Cardiac muscle cell (in vitro differentiated cells and primary cell): ENCODE data around the gene ZNF415. TPM values are rescaled to one million over a fixed set of nuclear protein-coding genes. Genes with fewer than 3 reads are reported as not detected.
"Not testable (repeated sequence)": the region's sequence is repeated elsewhere in the genome, so short reads cannot be mapped to it uniquely, and the experiment has no call there.

Source experiments
- DNase-seq, 2 donors: peaks; one replicate each; pipeline versions ENCODE4 v3.0.0 to v3.0.0-alpha.2; 2010 to 2017; ENCODE audit warnings: low read depth in 1 of 2, low spot score in 1 of 2
- H3K27ac ChIP-seq: fragments of 200-600 bp; sonication (generic); 2 replicates; pipeline ENCODE4 v1.5.1; 2016
- H3K27me3 ChIP-seq: fragments of 200-600 bp; sonication (generic); 2 replicates; pipeline ENCODE4 v1.6.0; 2016; ENCODE audit warnings: control low read depth
- H3K36me3 ChIP-seq: fragments of 200-600 bp; sonication (generic); 2 replicates; pipeline ENCODE4 v1.5.1; 2016; ENCODE audit warnings: control low read depth
- H3K4me1 ChIP-seq: fragments of 200-600 bp; sonication (generic); 2 replicates; pipeline ENCODE4 v1.8.1; 2017; ENCODE audit warnings: low read depth, mild to moderate bottlenecking, mixed run types
- H3K4me3 ChIP-seq: fragments of 200-600 bp; sonication (generic); 2 replicates; pipeline ENCODE4 v1.5.1; 2016; ENCODE audit warnings: mild to moderate bottlenecking
- H3K9me3 ChIP-seq: fragments of 200-600 bp; sonication (generic); 2 replicates; pipeline ENCODE4 v1.5.1; 2017; ENCODE audit warnings: low read depth, mild to moderate bottlenecking, control low read depth
- CTCF ChIP-seq: IDR thresholded peaks from 2 replicates; pipeline ENCODE4 v1.5.1; 2012; ENCODE audit warnings: low read depth, mild to moderate bottlenecking, low read length
- polyA plus RNA-seq: library from polyadenylated mRNA; unstranded; fragments of >200 nt; fragmentation: Nextera tagmentation; extraction: Ambion mirVana; gene quantifications from 2 replicates; pipeline ENCODE4 v1.2.1, GENCODE V29; 2016
- total RNA-seq: library from RNA; depleted of rRNA; stranded (reverse); fragments of >200 nt; gene quantifications from 2 replicates; pipeline ENCODE4 v1.2.3, GENCODE V29; 2016

The ZNF415 gene
- total and polyA plus RNA-seq, 2 experiments from 2014 or later, result 11.8 to 17.0 TPM

DNA sequence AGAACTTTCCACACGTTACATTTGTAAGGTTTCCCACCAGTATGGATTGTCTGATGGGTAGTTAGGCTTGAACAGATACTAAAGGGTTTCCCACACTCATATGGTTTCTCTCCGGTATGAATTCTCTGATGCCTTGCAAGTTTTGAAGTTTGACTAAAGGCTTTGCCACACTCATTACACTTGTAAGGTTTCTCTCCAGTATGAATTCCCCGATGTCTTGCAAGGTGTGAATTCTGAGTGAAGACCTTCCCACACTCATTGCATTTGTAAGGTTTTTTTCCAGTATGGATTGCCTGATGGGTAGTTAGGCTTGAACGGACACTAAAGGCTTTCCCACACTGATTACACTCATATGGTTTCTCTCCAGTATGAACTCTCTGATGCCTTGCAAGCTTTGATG is 7.6 kb upstream of the ZNF415 start:
- Histone ChIP-seq H3K36me3 (peaks cover 10% of the 10 kb centered on the region), H3K4me1 (no peaks in the 10 kb centered on the region), H3K4me3 (no peak overlapping the region), H3K27ac (no peak overlapping the region), H3K27me3 (no peaks in the 10 kb centered on the region), H3K9me3 (peaks cover 4% of the 10 kb centered on the region)
- DNase-seq, result no peak
- TF ChIP-seq CTCF, result no peak

DNA sequence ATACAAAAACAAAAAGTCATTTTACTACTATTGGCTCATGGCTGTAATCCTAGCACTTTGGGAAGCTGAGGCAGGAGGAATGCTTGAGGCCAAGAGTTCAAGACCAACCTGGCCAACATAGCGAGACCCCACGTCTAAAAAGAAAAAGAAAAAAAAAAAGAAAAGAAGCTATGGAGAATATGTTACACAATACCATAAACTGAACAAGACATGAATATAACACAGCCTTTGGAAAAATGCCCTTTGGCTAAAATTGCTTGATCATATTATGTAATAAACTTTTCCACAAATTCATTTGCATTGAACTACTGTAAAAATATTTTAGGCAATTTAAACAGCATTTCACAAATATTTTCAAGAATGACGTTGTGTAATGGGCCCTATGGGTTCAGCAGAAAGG is 3.7 kb upstream of the ZNF415 start:
- Histone ChIP-seq H3K4me1 (no peaks in the 10 kb centered on the region), H3K27ac (no peak overlapping the region), H3K4me3 (no peak overlapping the region), H3K9me3 (peaks cover 4% of the 10 kb centered on the region), H3K27me3 (no peaks in the 10 kb centered on the region), H3K36me3 (peaks cover 6% of the 10 kb centered on the region)
- no peak for TF ChIP-seq CTCF
- no peak for DNase-seq

GRCh38 chr19:53131727-53132126 is 983 bp downstream of the ZNF415 start:
- no peaks in the 10 kb centered on the region for H3K9me3 ChIP-seq
- TF ChIP-seq CTCF, result no peak
- DNase-seq, result no peak
- peaks cover 3% of the 10 kb centered on the region for H3K4me1 ChIP-seq
- H3K36me3 ChIP-seq, result no peaks in the 10 kb centered on the region
- peak overlapping the region; percentile 80 for H3K4me3 ChIP-seq
- H3K27ac ChIP-seq, result no peak overlapping the region
- H3K27me3 ChIP-seq, result no peaks in the 10 kb centered on the region

- Histone ChIP-seq H3K27me3 (no peaks in the 10 kb centered on the region), H3K9me3 (no peaks in the 10 kb centered on the region), H3K4me1 (peaks cover 3% of the 10 kb centered on the region), H3K36me3 (no peaks in the 10 kb centered on the region), H3K4me3 (no peak overlapping the region), H3K27ac (no peak overlapping the region)
- no peak for TF ChIP-seq CTCF
- DNase-seq, result no peak
Observed at GRCh38 chr19:53131085-53131590, 1.6 kb downstream of the ZNF415 start.

DNA sequence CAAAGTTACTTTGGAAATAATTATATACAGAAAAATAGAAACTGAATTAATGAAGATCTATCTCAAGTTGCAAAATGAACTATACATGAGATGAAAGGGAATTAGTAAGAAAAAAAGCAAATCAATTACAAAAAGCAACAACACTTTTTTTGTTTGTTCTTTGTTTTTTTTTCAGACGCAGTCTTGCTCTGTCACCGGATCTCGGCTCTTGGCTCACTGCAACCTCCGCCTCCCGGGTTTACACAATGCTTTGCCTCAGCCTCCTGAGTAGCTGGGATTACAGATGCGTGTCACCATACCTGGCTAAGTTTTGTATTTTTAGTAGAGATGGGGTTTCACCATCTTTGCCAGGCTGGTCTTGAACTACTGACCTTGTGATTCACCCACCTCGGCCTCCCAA is 2.2 kb downstream of the ZNF415 start:
- no peak overlapping the region for H3K4me3 ChIP-seq
- peaks cover 3% of the 10 kb centered on the region for H3K4me1 ChIP-seq
- DNase-seq, result no peak
- no peak for TF ChIP-seq CTCF
- no peaks in the 10 kb centered on the region for H3K9me3 ChIP-seq
- H3K27ac ChIP-seq, result no peak overlapping the region
- H3K36me3 ChIP-seq, result no peaks in the 10 kb centered on the region
- H3K27me3 ChIP-seq, result no peaks in the 10 kb centered on the region

DNA sequence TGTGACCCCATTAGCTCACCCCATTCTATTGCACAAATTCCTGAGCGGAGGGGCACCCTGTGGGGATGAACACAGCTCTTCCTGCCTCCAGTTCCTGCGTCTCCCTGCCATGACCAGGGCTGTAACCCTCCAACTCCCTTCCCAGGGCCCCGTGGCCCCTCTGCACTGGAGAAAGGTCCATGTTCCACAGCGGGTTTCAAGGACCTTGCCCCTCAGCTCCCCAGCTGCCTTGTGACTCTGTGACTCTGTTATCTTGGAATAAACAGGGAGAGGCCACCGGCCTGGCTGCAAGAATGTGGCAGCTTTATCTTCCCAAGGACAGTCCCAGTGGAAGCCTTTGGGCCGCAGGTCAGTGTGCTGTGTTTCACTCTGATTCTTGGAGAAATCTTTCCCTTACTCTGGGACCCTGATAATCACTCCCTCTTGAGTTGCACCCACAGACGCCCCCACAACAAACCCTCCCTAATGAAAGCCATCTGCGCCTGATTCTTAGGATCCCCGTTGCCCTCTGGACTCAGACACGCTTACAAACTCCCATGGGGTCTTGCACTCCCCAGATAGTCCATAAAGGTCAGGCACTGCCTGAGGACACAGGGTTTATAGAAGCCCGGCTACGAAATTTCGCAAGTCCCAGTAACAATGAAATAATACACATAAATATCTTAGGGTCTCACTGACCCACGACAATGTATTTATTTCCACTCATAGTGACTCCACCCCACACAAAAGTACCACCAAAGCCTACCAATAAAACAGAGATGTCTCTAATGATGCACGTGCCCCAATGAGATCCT is 5.8 kb downstream of the ZNF415 start:
- H3K27ac ChIP-seq, result peak overlapping the region; percentile 87
- H3K36me3 ChIP-seq, DNase-seq, H3K4me3 ChIP-seq, H3K27me3 ChIP-seq, H3K4me1 ChIP-seq, H3K9me3 ChIP-seq: not testable (repeated sequence)
